DND-41 (cell line): ENCODE results near the gene CNBD2.

Source experiments
- ATAC-seq: fragments of 200-7000 bp; cut with Tn5 transposase; 3 replicates; pipeline ENCODE4 v1.9.1; 2021; ENCODE audit warnings: low read depth; ENCODE audit not compliant: insufficient read depth
- DNase-seq: peaks from one replicate; pipeline ENCODE4 v3.0.0-alpha.2; 2020
- H2AFZ ChIP-seq: 2 replicates; pipeline ENCODE4 v1.6.0; 2012; ENCODE audit warnings: low read depth, low read length
- H3K27ac ChIP-seq: 2 replicates; pipeline ENCODE4 v1.5.1; 2012; ENCODE audit warnings: low read length, inconsistent platforms
- H3K27me3 ChIP-seq: fragments of 200-600 bp; sonication (generic); 2 replicates; pipeline ENCODE4 v1.6.0; 2012; ENCODE audit warnings: low read length, mild to moderate bottlenecking, inconsistent platforms; ENCODE audit not compliant: insufficient read depth, poor library complexity
- H3K36me3 ChIP-seq: 2 replicates; pipeline ENCODE4 v1.5.1; 2012; ENCODE audit warnings: low read length, inconsistent platforms; ENCODE audit not compliant: insufficient read depth
- H3K4me1 ChIP-seq: 2 replicates; pipeline ENCODE4 v1.5.1; 2012; ENCODE audit warnings: mild to moderate bottlenecking, low read length; ENCODE audit not compliant: insufficient read depth
- H3K4me2 ChIP-seq: 2 replicates; pipeline ENCODE4 v1.6.0; 2012; ENCODE audit warnings: mild to moderate bottlenecking, moderate library complexity, low read length, inconsistent platforms; ENCODE audit not compliant: insufficient read depth
- H3K4me3 ChIP-seq, 2 experiments: fragments of 200-600 bp in 1 of 2; shearing (Covaris generic) in 1 of 2; 2 replicates each; pipeline ENCODE4 v1.5.1; 2012 to 2016; ENCODE audit warnings: inconsistent platforms in 2 of 2, low read length in 2 of 2, mild to moderate bottlenecking in 2 of 2, low read depth in 1 of 2, moderate library complexity in 1 of 2
- H3K79me2 ChIP-seq: 2 replicates; pipeline ENCODE4 v1.6.0; 2012; ENCODE audit warnings: low read length, inconsistent platforms; ENCODE audit not compliant: insufficient read depth
- H3K9ac ChIP-seq: 2 replicates; pipeline ENCODE4 v1.6.0; 2012; ENCODE audit warnings: low read depth, mild to moderate bottlenecking, inconsistent platforms, low read length, moderate library complexity
- H3K9me3 ChIP-seq: 2 replicates; pipeline ENCODE4 v1.5.1; 2012; ENCODE audit warnings: low read length, moderate library complexity, mild to moderate bottlenecking, inconsistent platforms; ENCODE audit not compliant: insufficient read depth, severe bottlenecking
- H4K20me1 ChIP-seq: 2 replicates; pipeline ENCODE4 v1.6.0; 2012; ENCODE audit warnings: low read length; ENCODE audit not compliant: insufficient read depth
- EZH2 ChIP-seq: IDR thresholded peaks from 3 replicates; pipeline ENCODE4 v1.6.1; 2012; ENCODE audit warnings: borderline replicate concordance, low read depth, mild to moderate bottlenecking, moderate library complexity, low read length, inconsistent platforms; ENCODE audit not compliant: severe bottlenecking
- TF ChIP-seq, protein P1 (sequence below): IDR thresholded peaks from 2 replicates; pipeline ENCODE4 v1.5.1; 2012; ENCODE audit warnings: borderline replicate concordance, low read length, moderate library complexity, mild to moderate bottlenecking; ENCODE audit not compliant: poor library complexity, severe bottlenecking; ENCODE audit errors: extremely low read depth

Gene CNBD2

DNA sequence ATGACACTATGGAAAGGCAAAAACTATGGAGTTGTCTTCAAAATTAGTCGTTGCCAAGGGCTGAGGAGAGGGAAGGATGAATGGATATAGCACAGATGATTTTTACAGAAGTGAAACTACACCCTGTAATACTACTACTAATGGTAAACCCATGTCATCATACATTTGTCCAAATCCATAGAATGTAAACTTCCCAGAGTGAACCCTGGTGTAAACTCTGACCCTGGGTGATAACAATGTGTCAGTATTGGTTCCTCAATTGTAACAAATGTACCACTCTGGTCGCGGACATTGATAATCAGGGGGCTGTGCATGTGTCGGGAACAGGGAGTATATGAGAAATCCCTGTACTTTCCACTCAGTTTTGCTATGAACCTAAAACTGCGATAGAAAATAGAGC lies 72.2 kb downstream of the CNBD2 start:
- Histone ChIP-seq H3K36me3 (peaks cover 4% of the 10 kb centered on the region; the same call in 1 of the 2 replicates), H3K9ac (no peak overlapping the region), H4K20me1 (peaks cover 22% of the 10 kb centered on the region), H3K4me1 (peaks cover 4% of the 10 kb centered on the region), H3K79me2 (no peaks in the 10 kb centered on the region; the same call in 1 of the 2 replicates), H3K4me3 (no peak overlapping the region), H2AFZ (no peak overlapping the region), H3K9me3 (no peaks in the 10 kb centered on the region), H3K27ac (no peak overlapping the region), H3K4me2 (no peak overlapping the region), H3K27me3 (no peaks in the 10 kb centered on the region)
- ATAC-seq, result no peak
- no peak for DNase-seq
- TF ChIP-seq EZH2, result no peak
- TF ChIP-seq, protein P1, sequence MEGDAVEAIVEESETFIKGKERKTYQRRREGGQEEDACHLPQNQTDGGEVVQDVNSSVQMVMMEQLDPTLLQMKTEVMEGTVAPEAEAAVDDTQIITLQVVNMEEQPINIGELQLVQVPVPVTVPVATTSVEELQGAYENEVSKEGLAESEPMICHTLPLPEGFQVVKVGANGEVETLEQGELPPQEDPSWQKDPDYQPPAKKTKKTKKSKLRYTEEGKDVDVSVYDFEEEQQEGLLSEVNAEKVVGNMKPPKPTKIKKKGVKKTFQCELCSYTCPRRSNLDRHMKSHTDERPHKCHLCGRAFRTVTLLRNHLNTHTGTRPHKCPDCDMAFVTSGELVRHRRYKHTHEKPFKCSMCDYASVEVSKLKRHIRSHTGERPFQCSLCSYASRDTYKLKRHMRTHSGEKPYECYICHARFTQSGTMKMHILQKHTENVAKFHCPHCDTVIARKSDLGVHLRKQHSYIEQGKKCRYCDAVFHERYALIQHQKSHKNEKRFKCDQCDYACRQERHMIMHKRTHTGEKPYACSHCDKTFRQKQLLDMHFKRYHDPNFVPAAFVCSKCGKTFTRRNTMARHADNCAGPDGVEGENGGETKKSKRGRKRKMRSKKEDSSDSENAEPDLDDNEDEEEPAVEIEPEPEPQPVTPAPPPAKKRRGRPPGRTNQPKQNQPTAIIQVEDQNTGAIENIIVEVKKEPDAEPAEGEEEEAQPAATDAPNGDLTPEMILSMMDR, result no peak

- Histone ChIP-seq H3K4me1 (peaks cover 7% of the 10 kb centered on the region; the same call in 1 of the 2 replicates), H3K4me3 (no peak overlapping the region), H4K20me1 (peaks cover 48% of the 10 kb centered on the region), H3K27me3 (no peaks in the 10 kb centered on the region), H3K9ac (no peak overlapping the region), H3K9me3 (no peaks in the 10 kb centered on the region), H2AFZ (no peak overlapping the region), H3K79me2 (peaks cover 22% of the 10 kb centered on the region), H3K27ac (no peak overlapping the region), H3K4me2 (no peak overlapping the region), H3K36me3 (peaks cover 15% of the 10 kb centered on the region; the same call in 1 of the 2 replicates)
- TF ChIP-seq, protein P1, result no peak
- TF ChIP-seq EZH2, result no peak
- DNase-seq (no peak), ATAC-seq (no peak)
These were observed 75.1 kb downstream of the CNBD2 start for GRCh38 chr20:36043441-36043840.

DNA sequence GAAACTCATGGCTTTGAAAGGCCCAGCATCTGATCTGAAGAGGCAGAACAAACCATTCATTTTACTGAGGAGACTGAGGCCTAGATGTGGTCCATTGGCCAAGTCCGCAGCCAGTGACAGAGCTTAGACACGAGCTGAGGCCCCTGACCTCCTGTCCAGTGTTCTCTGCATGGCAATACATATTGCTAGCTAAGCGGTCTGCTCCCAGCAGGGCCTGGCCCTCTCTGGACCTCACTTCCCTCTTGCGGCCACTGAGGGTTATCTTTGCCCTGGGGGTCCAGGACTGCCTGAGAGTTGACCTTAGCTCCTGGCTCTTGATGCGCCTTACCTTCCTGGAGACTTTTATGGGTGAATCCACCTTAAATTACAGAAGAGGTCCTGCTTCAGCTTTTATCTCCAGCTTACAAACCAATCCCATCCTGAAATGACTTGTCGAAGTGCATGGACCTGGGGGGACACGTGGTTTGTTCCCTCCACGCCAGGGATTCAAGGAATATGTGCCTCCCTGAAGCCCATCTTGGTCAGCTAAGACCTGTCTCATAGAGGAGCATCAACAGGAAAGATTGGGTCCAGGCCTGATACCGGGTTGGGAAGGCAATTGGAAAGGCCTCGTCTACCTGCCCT lies 75.6 kb downstream of the CNBD2 start:
- ATAC-seq (peak; percentile 29; the same call in 1 of the 3 replicates), DNase-seq (no peak)
- H3K36me3 ChIP-seq, result peaks cover 19% of the 10 kb centered on the region; the same call in 1 of the 2 replicates
- TF ChIP-seq, protein P1, result no peak
- TF ChIP-seq EZH2, result no peak
- H3K4me1 ChIP-seq, result peaks cover 12% of the 10 kb centered on the region
- H4K20me1 ChIP-seq, result peaks cover 53% of the 10 kb centered on the region
- no peak overlapping the region for H3K9ac ChIP-seq
- H3K79me2 ChIP-seq, result peaks cover 28% of the 10 kb centered on the region
- no peak overlapping the region for H3K4me2 ChIP-seq
- H3K27me3 ChIP-seq, result no peaks in the 10 kb centered on the region
- H3K9me3 ChIP-seq, result no peaks in the 10 kb centered on the region
- no peak overlapping the region for H2AFZ ChIP-seq
- no peak overlapping the region for H3K27ac ChIP-seq
- no peak overlapping the region for H3K4me3 ChIP-seq
